HCT116 (cell line): ENCODE measurements around the gene ZCWPW1. TPM values are rescaled to one million over a fixed set of nuclear protein-coding genes. Genes with fewer than 3 reads are reported as not detected.

Experiments
- ATAC-seq: fragments of 200-7000 bp; cut with Tn5 transposase; 2 replicates; pipeline ENCODE4 v1.9.1; 2020; ENCODE audit warnings: mild to moderate bottlenecking, moderate library complexity
- BruUV-seq: library from RNA; stranded (reverse); fragments of 400-500 nt; replicated peaks from 2 replicates; lab custom pipeline; 2021; lab: Mats Ljungman, UMichigan
- CTCF ChIA-PET: fragments of 300-600 bp; sonication (Branson Sonifier 250); formaldehyde crosslinking; loops from one replicate; lab custom pipeline; 2021; ENCODE audit warnings: antibody characterized with exemption; lab: Charles Lee
- POLR2A ChIA-PET: fragments of 300-600, 350-600 bp; sonication (Branson Sonifier 250); formaldehyde crosslinking; loops from one replicate; lab custom pipeline; 2021; ENCODE audit warnings: antibody characterized with exemption; lab: Charles Lee
- RAD21 ChIA-PET, 2 experiments: fragments of 300-600 bp; sonication (Branson Sonifier 250); formaldehyde crosslinking; loops; one replicate each; lab custom pipeline; 2023; ENCODE audit warnings: low total read pairs in 2 of 2; ENCODE audit not compliant: uncharacterized antibody in 2 of 2, unreplicated experiment in 2 of 2, low non-redundant PET in 1 of 2; lab: Charles Lee
- DNase-seq: peaks from one replicate; pipeline ENCODE4 v3.0.0-alpha.2; 2010; ENCODE audit warnings: low read depth, low spot score
- H2AFZ ChIP-seq: fragments of 200-600 bp; shearing (Covaris generic), sonication (generic); 2 replicates; pipeline ENCODE4 v1.6.1; 2017; ENCODE audit warnings: low read depth, mixed run types, mixed read lengths, antibody characterized with exemption, low read length; ENCODE audit not compliant: poor library complexity, severe bottlenecking
- H3K27ac ChIP-seq: 2 replicates; pipeline ENCODE4 v1.5.1; 2012; ENCODE audit warnings: low read depth, low read length
- H3K27me3 ChIP-seq: fragments of 200-600 bp; sonication (generic); 2 replicates; pipeline ENCODE4 v1.6.1; 2016; ENCODE audit warnings: mixed run types, low read length, mixed read lengths; ENCODE audit not compliant: insufficient read depth
- H3K36me3 ChIP-seq, 2 experiments: fragments of 200-500 bp in 1 of 2; fragments of 200-600 bp in 1 of 2; sonication (Bioruptor generic) in 1 of 2; sonication (generic) in 1 of 2; 2 replicates each; pipeline versions ENCODE4 v1.5.1 to v1.6.1; 2014 to 2016; ENCODE audit warnings: low read length in 2 of 2, inconsistent platforms in 1 of 2, mixed read lengths in 1 of 2, mixed run types in 1 of 2; ENCODE audit not compliant: insufficient read depth in 2 of 2, control insufficient read depth in 1 of 2
- H3K4me1 ChIP-seq, 2 experiments: fragments of 200-600 bp in 1 of 2; sonication (generic) in 1 of 2; 2 replicates each; pipeline versions ENCODE4 v1.5.1 to v1.6.1; 2012 to 2017; ENCODE audit warnings: low read length in 2 of 2, inconsistent platforms in 1 of 2, mild to moderate bottlenecking in 1 of 2, mixed read lengths in 1 of 2, mixed run types in 1 of 2, moderate library complexity in 1 of 2; ENCODE audit not compliant: insufficient read depth in 2 of 2, control insufficient read depth in 1 of 2
- H3K4me2 ChIP-seq: fragments of 200-600 bp; sonication (generic); 2 replicates; pipeline ENCODE4 v1.6.1; 2017; ENCODE audit warnings: mixed run types, low read length, mixed read lengths
- H3K4me3 ChIP-seq, 2 experiments: fragments of 200-600 bp in 1 of 2; sonication (generic) in 1 of 2; replicated peaks in 1 of 2; 2 replicates each; pipeline ENCODE4 v1.5.1; 2011 to 2016; ENCODE audit warnings: low read length in 2 of 2, control low read depth in 1 of 2, low read depth in 1 of 2, mild to moderate bottlenecking in 1 of 2, mixed read lengths in 1 of 2, mixed run types in 1 of 2
- H3K79me2 ChIP-seq: fragments of 200-600 bp; sonication (generic); 2 replicates; pipeline ENCODE4 v1.6.1; 2017; ENCODE audit warnings: mild to moderate bottlenecking, mixed run types, low read length, moderate library complexity, mixed read lengths; ENCODE audit not compliant: insufficient read depth
- H3K9ac ChIP-seq: fragments of 200-600 bp; sonication (generic); 2 replicates; pipeline ENCODE4 v1.6.1; 2016; ENCODE audit warnings: low read length, mixed read lengths
- H3K9me2 ChIP-seq: fragments of 200-600 bp; sonication (generic), shearing (Covaris generic); 2 replicates; pipeline ENCODE4 v1.6.1; 2017; ENCODE audit warnings: mixed run types, mild to moderate bottlenecking, moderate library complexity; ENCODE audit not compliant: insufficient read depth
- H3K9me3 ChIP-seq, 2 experiments: fragments of 200-500 bp in 1 of 2; fragments of 200-600 bp in 1 of 2; sonication (Bioruptor generic) in 1 of 2; sonication (generic) in 1 of 2; 2 replicates each; pipeline ENCODE4 v1.6.1; 2014 to 2017; ENCODE audit warnings: low read length in 2 of 2, mixed read lengths in 2 of 2, inconsistent platforms in 1 of 2, low read depth in 1 of 2, mild to moderate bottlenecking in 1 of 2, mixed run types in 1 of 2, moderate library complexity in 1 of 2; ENCODE audit not compliant: control insufficient read depth in 1 of 2, insufficient read depth in 1 of 2
- H4K20me1 ChIP-seq: fragments of 200-600 bp; sonication (generic), shearing (Covaris generic); 2 replicates; pipeline ENCODE4 v1.6.1; 2017; ENCODE audit warnings: mixed run types, mild to moderate bottlenecking, moderate library complexity; ENCODE audit not compliant: insufficient read depth
- ATF3 ChIP-seq: IDR thresholded peaks from 2 replicates; pipeline ENCODE4 v1.6.1; 2012
- CBX3 ChIP-seq: IDR thresholded peaks from 2 replicates; pipeline ENCODE4 v1.6.1; 2012; ENCODE audit warnings: low read depth
- CTCF ChIP-seq, 3 experiments: fragments of 200-600 bp in 1 of 3; sonication (generic) in 1 of 3; IDR thresholded peaks in 2 of 3; conservative IDR thresholded peaks in 1 of 3; 2 replicates each; pipeline ENCODE4 v1.5.1; 2012 to 2017; ENCODE audit warnings: low read depth in 2 of 3, low read length in 2 of 3, antibody characterized with exemption in 1 of 3, borderline replicate concordance in 1 of 3, control low read depth in 1 of 3, mild to moderate bottlenecking in 1 of 3, mixed read lengths in 1 of 3, mixed run types in 1 of 3, moderate library complexity in 1 of 3; ENCODE audit not compliant: insufficient read depth in 1 of 3
- EGR1 ChIP-seq: IDR thresholded peaks from 2 replicates; pipeline ENCODE4 v1.6.1; 2012; ENCODE audit warnings: low read depth
- ELF1 ChIP-seq: IDR thresholded peaks from 2 replicates; pipeline ENCODE4 v1.6.1; 2012; ENCODE audit warnings: low read depth, borderline replicate concordance
- EZH2 ChIP-seq: fragments of 200-600 bp; sonication (generic); IDR thresholded peaks from 2 replicates; pipeline ENCODE4 v1.6.1; 2017; ENCODE audit warnings: antibody characterized with exemption, mixed run types
- JUND ChIP-seq: IDR thresholded peaks from 2 replicates; pipeline ENCODE4 v1.6.1; 2012
- POLR2A ChIP-seq: IDR thresholded peaks from 2 replicates; pipeline ENCODE4 v1.7.0; 2011; ENCODE audit warnings: borderline replicate concordance; ENCODE audit not compliant: insufficient read depth, insufficient read length; ENCODE audit errors: extremely low read depth
- POLR2AphosphoS5 ChIP-seq: IDR thresholded peaks from 2 replicates; pipeline ENCODE4 v1.6.1; 2011; ENCODE audit warnings: mild to moderate bottlenecking, low read depth, low read length, moderate library complexity
- RAD21 ChIP-seq: IDR thresholded peaks from 2 replicates; pipeline ENCODE4 v1.6.1; 2012; ENCODE audit warnings: low read depth, mild to moderate bottlenecking
- REST ChIP-seq: IDR thresholded peaks from 2 replicates; pipeline ENCODE4 v1.6.1; 2012; ENCODE audit warnings: low read depth
- SP1 ChIP-seq: IDR thresholded peaks from 2 replicates; pipeline ENCODE4 v1.6.1; 2012; ENCODE audit warnings: low read depth
- SRF ChIP-seq: IDR thresholded peaks from 2 replicates; pipeline ENCODE4 v1.6.1; 2012; ENCODE audit warnings: low read depth
- YY1 ChIP-seq: IDR thresholded peaks from 2 replicates; pipeline ENCODE4 v1.6.1; 2011; ENCODE audit warnings: low read length, low read depth, moderate library complexity, mild to moderate bottlenecking; ENCODE audit not compliant: insufficient replicate concordance; ENCODE audit errors: extremely low read depth
- ZBTB33 ChIP-seq: IDR thresholded peaks from 2 replicates; pipeline ENCODE4 v1.6.1; 2011; ENCODE audit warnings: mild to moderate bottlenecking, low read length, moderate library complexity; ENCODE audit not compliant: insufficient replicate concordance; ENCODE audit errors: extremely low read depth
- ZFX ChIP-seq: fragments of 450-650 bp; IDR thresholded peaks from 2 replicates; pipeline ENCODE4 v1.6.1; 2017
- intact Hi-C: fragments of 100-400 bp; cut with micrococcal nuclease; formaldehyde crosslinking; loops from 2 replicates; pipeline ENCODE4 v1.10.0; 2022
- total RNA-seq: library from RNA; stranded (reverse); gene quantifications from one replicate; pipeline ENCODE4 v1.2.1, GENCODE V29; 2021; ENCODE audit not compliant: unreplicated experiment

ZCWPW1 gene
- total RNA-seq, 1 experiment from 2014 or later = 1.5 TPM

GRCh38 chr7:100429637-100430492 lies 1.4 kb upstream of the ZCWPW1 start, which contains the start of gene MEPCE:
Gene MEPCE (plus strand): TSS chr7:100429831. CDS start chr7:100430019, 188 bp downstream.
- H3K4me1 ChIP-seq = peaks cover 0 to 60% of the 10 kb centered on the region in 2 experiments
- peaks cover 5 to 31% of the 10 kb centered on the region in 2 experiments; a peak in 2 of 4 replicates for H3K36me3 ChIP-seq
- peak within 1 kb of the TSS; percentile 99 for H3K27ac ChIP-seq
- POLR2A ChIA-PET = interaction anchor here (0.8 to 2.5 kb wide), 15 partner anchors 7 to 655 kb away, joined by 3 to 15 read pairs (median 5); partner anchors contain the start of genes AGFG2, AP4M1, FBXO24 and LRCH4
- H3K9me2 ChIP-seq = no peaks in the 10 kb centered on the region
- CTCF ChIA-PET = interaction anchor here (1.0 to 2.6 kb wide), 3 partner anchors 20 to 50 kb away, joined by 4 to 12 read pairs (median 4); partner anchors contain the start of gene TSC22D4
- peak within 1 kb of the TSS; percentile 89 for H3K4me2 ChIP-seq
- no peaks in the 10 kb centered on the region for H3K9me3 ChIP-seq
- H3K27me3 ChIP-seq = no peaks in the 10 kb centered on the region
- intact Hi-C loops = no loop called here
- TSS peak; percentile 67 for BruUV-seq
- H3K79me2 ChIP-seq = peaks cover 52% of the 10 kb centered on the region
- no peak for TF ChIP-seq SRF
- TF ChIP-seq SP1 = no peak
- no peak for TF ChIP-seq JUND
- TF ChIP-seq EZH2 = no peak
- no peak for TF ChIP-seq ELF1
- peak; percentile 66 for TF ChIP-seq ZFX
- TF ChIP-seq POLR2AphosphoS5 = no peak
- no peak for TF ChIP-seq EGR1
- peak; percentile 9 for TF ChIP-seq POLR2A
- no peak for TF ChIP-seq CBX3
- no peak for TF ChIP-seq RAD21
- no peak for TF ChIP-seq CTCF (IDR thresholded peaks at IDR 0.05 in 2 of 3, conservative IDR thresholded peaks at IDR 0.05 in 1 of 3; ENCODE audit: borderline replicate concordance in 1 of 3, insufficient read depth in 1 of 3, low read depth in 2 of 3, low read length in 2 of 3)
- peak; percentile 9 for TF ChIP-seq YY1
- peak; percentile 87 for TF ChIP-seq ZBTB33
- no peak for TF ChIP-seq REST
- TF ChIP-seq ATF3 = no peak
- H4K20me1 ChIP-seq = no peaks in the 10 kb centered on the region
- peak within 1 kb of the TSS; percentile 89 for H3K9ac ChIP-seq
- RAD21 ChIA-PET = interaction anchor here in 1 of 2 experiments (0.6 kb wide), 2 partner anchors 208 to 434 kb away, joined by 3 to 4 read pairs; no protein-coding TSS in a partner anchor
- ATAC-seq (peak; percentile 65), DNase-seq (peak; percentile 89)
- peak within 1 kb of the TSS; percentile 82 to 85 for H3K4me3 ChIP-seq
- H2AFZ ChIP-seq = no peak within 1 kb of the TSS
